ENCODE measurements around the gene TIAM1.

The TIAM1 gene

GRCh38 chr21:31159808-31160207 is 184.3 kb downstream of the TIAM1 start:
- no peak for DNase-seq

- no peak for DNase-seq
Measured at GRCh38 chr21:31158789-31159581, 185.1 kb downstream of the TIAM1 start.

GRCh38 chr21:31157756-31158155 is 186.3 kb downstream of the TIAM1 start:
- no peak for DNase-seq

- DNase-seq, result no peak
Measured at GRCh38 chr21:31156662-31157061, 187.4 kb downstream of the TIAM1 start.

GRCh38 chr21:31156169-31156568 is 187.9 kb downstream of the TIAM1 start:
- DNase-seq, result no peak

GRCh38 chr21:31151156-31152045 is 192.7 kb downstream of the TIAM1 start:
- no peak for DNase-seq

- no peak for DNase-seq
Measured at GRCh38 chr21:31145274-31145673, 198.8 kb downstream of the TIAM1 start.

- no peak for DNase-seq
Measured at GRCh38 chr21:31143036-31143435, 201.0 kb downstream of the TIAM1 start.

- DNase-seq, result no peak
Measured at GRCh38 chr21:31142600-31142999, 201.5 kb downstream of the TIAM1 start.

- DNase-seq, result no peak
Measured at GRCh38 chr21:31141389-31142000, 202.6 kb downstream of the TIAM1 start.

- no peak for DNase-seq
Measured at GRCh38 chr21:31140676-31141075, 203.4 kb downstream of the TIAM1 start.

- DNase-seq, result no peak
Measured at GRCh38 chr21:31140025-31140424, 204.0 kb downstream of the TIAM1 start.

- no peak for DNase-seq
Measured at GRCh38 chr21:31137960-31138359, 206.1 kb downstream of the TIAM1 start.

- no peak for DNase-seq
Measured at GRCh38 chr21:31136891-31137290, 207.2 kb downstream of the TIAM1 start.

GRCh38 chr21:31135531-31136184 is 208.4 kb downstream of the TIAM1 start:
- no peak for DNase-seq

GRCh38 chr21:31133243-31133830 is 210.7 kb downstream of the TIAM1 start:
- DNase-seq, result no peak

- no peak for DNase-seq
Measured at GRCh38 chr21:31132574-31133242, 211.4 kb downstream of the TIAM1 start.

GRCh38 chr21:31130821-31131220 is 213.2 kb downstream of the TIAM1 start:
- no peak for DNase-seq

- DNase-seq, result no peak
Measured at GRCh38 chr21:31128234-31128633, 215.8 kb downstream of the TIAM1 start.

- no peak for DNase-seq
Measured at GRCh38 chr21:31124010-31124409, 220.1 kb downstream of the TIAM1 start.

GRCh38 chr21:31119199-31119598 is 224.9 kb downstream of the TIAM1 start:
- DNase-seq, result no peak

Data from DMS153 (cell line).